H1 (cell line): Measurements from ENCODE around the gene WNK4. TPM values are rescaled to one million over a fixed set of nuclear protein-coding genes. Genes with fewer than 3 reads are reported as not detected.

Experiments used
- ASH2L ChIP-seq: fragments of 200-600, 300-600 bp; sonication (generic); IDR thresholded peaks from one replicate; pipeline ENCODE4 v1.7.1; 2017; ENCODE audit warnings: low read length
- CBX5 ChIP-seq: fragments of 300-800, 300-1000 bp; sonication (generic); IDR thresholded peaks from 2 replicates; pipeline ENCODE4 v1.7.1; 2016; ENCODE audit warnings: antibody characterized with exemption, low read length, low read depth
- CHD1 ChIP-seq: IDR thresholded peaks from 2 replicates; pipeline ENCODE4 v1.6.1; 2012; ENCODE audit warnings: low read depth, low read length, improper control_type of control experiment
- CREB1 ChIP-seq: IDR thresholded peaks from 2 replicates; pipeline ENCODE4 v1.6.1; 2012; ENCODE audit warnings: inconsistent platforms
- EGR1 ChIP-seq: IDR thresholded peaks from 2 replicates; pipeline ENCODE4 v1.6.1; 2011; ENCODE audit warnings: low read depth, low read length, borderline replicate concordance
- EZH2 ChIP-seq: fragments of 200-600 bp; sonication (generic); IDR thresholded peaks from 2 replicates; pipeline ENCODE4 v1.7.1; 2012; ENCODE audit warnings: low read depth, mild to moderate bottlenecking, moderate library complexity, low read length, inconsistent platforms; ENCODE audit not compliant: severe bottlenecking
- GABPA ChIP-seq: IDR thresholded peaks from 2 replicates; pipeline ENCODE4 v1.6.1; 2011; ENCODE audit warnings: mild to moderate bottlenecking, low read length, moderate library complexity, borderline replicate concordance; ENCODE audit not compliant: insufficient read depth
- GTF2F1 ChIP-seq: IDR thresholded peaks from 2 replicates; pipeline ENCODE4 v1.6.1; 2012; ENCODE audit warnings: low read depth, low read length, improper control_type of control experiment, borderline replicate concordance
- JUN ChIP-seq: IDR thresholded peaks from 2 replicates; pipeline ENCODE4 v1.6.1; 2011; ENCODE audit warnings: low read depth, mild to moderate bottlenecking, improper control_type of control experiment, low read length
- JUND ChIP-seq: IDR thresholded peaks from 2 replicates; pipeline ENCODE4 v1.6.1; 2011; ENCODE audit warnings: mild to moderate bottlenecking, improper control_type of control experiment, low read length
- POLR2A ChIP-seq, 2 experiments: IDR thresholded peaks; 1 replicate in 1 of 2; 2 replicates in 1 of 2; pipeline ENCODE4 v1.6.1; 2011; ENCODE audit warnings: low read depth in 2 of 2, low read length in 2 of 2, mild to moderate bottlenecking in 2 of 2; ENCODE audit errors: control extremely low read depth in 1 of 2
- POLR2AphosphoS5 ChIP-seq: IDR thresholded peaks from 2 replicates; pipeline ENCODE4 v1.6.1; 2011; ENCODE audit warnings: low read depth, low read length
- POU5F1 ChIP-seq: IDR thresholded peaks from 2 replicates; pipeline ENCODE4 v1.6.1; 2011; ENCODE audit warnings: low read depth, mild to moderate bottlenecking, low read length, moderate library complexity
- RAD21 ChIP-seq, 2 experiments: IDR thresholded peaks in 1 of 2; conservative IDR thresholded peaks in 1 of 2; 2 replicates each; pipeline ENCODE4 v1.6.1; 2011; ENCODE audit warnings: low read depth in 2 of 2, low read length in 2 of 2, improper control_type of control experiment in 1 of 2, inconsistent platforms in 1 of 2, mild to moderate bottlenecking in 1 of 2, moderate library complexity in 1 of 2
- RFX5 ChIP-seq: IDR thresholded peaks from 2 replicates; pipeline ENCODE4 v1.6.1; 2011; ENCODE audit warnings: low read depth, low read length, improper control_type of control experiment, borderline replicate concordance
- SAP30 ChIP-seq: fragments of 300-600 bp; sonication (generic); IDR thresholded peaks from 2 replicates; pipeline ENCODE4 v1.7.1; 2012; ENCODE audit warnings: low read length, moderate library complexity, mild to moderate bottlenecking, inconsistent platforms; ENCODE audit not compliant: insufficient read depth, insufficient replicate concordance
- SUZ12 ChIP-seq: fragments of 200-600 bp; sonication (generic); IDR thresholded peaks from 2 replicates; pipeline ENCODE4 v1.6.1; 2012; ENCODE audit warnings: mild to moderate bottlenecking, inconsistent platforms, low read length, moderate library complexity, mixed read lengths
- YY1 ChIP-seq: IDR thresholded peaks from 2 replicates; pipeline ENCODE4 v1.6.1; 2011; ENCODE audit warnings: low read depth, mild to moderate bottlenecking, low read length
- polyA plus RNA-seq, 7 experiments: library from polyadenylated mRNA; depleted of rRNA in 3 of 7; stranded (reverse) in 5 of 7; unstranded in 2 of 7; fragments of >200 nt in 5 of 7; fragments of 200-250 nt in 2 of 7; gene quantifications; 1 replicate in 5 of 7; 2 replicates in 1 of 7; 4 replicates in 1 of 7; pipeline versions ENCODE4 v1.2.1 to v1.2.3, GENCODE V29; 2011 to 2013; ENCODE audit warnings: missing spikeins in 2 of 7, mixed read lengths in 2 of 7
- total RNA-seq: library from RNA; stranded (reverse); fragmentation: NEBNext Ultra II Directional; extraction: Animal tissue kit (Norgen Biotek cat#: 25700); gene quantifications from 2 replicates; pipeline ENCODE4 v1.2.1, GENCODE V29; 2021

Gene WNK4
- total and polyA plus RNA-seq, 2 of the 8 experiments (the other 6 are each of a cell fraction or from before 2014, with no cell fraction given) = 0.21 to 1.7 TPM

GRCh38 chr17:42780851-42781638 lies 635 bp downstream of the WNK4 start (continued):
- TF ChIP-seq GTF2F1 (no peak), JUN (no peak), CREB1 (no peak), CHD1 (no peak), JUND (no peak), SUZ12 (peak; percentile 23; the same call in 1 of the 2 replicates), POLR2AphosphoS5 (no peak), RFX5 (no peak), POU5F1 (no peak), POLR2A (IDR thresholded peaks at IDR 0.05; ENCODE audit: control extremely low read depth in 1 of 2, low read depth in 2 of 2, low read length in 2 of 2) (no peak), SAP30 (no peak), CBX5 (no peak), RAD21 (IDR thresholded peaks at IDR 0.05 in 1 of 2, conservative IDR thresholded peaks at IDR 0.05 in 1 of 2; ENCODE audit: low read depth in 2 of 2, low read length in 2 of 2) (no peak), ASH2L (no peak), GABPA (no peak), YY1 (no peak), EGR1 (no peak), EZH2 (peak; percentile 54)
